ENCODE results near the gene CEBPA.

DNA sequence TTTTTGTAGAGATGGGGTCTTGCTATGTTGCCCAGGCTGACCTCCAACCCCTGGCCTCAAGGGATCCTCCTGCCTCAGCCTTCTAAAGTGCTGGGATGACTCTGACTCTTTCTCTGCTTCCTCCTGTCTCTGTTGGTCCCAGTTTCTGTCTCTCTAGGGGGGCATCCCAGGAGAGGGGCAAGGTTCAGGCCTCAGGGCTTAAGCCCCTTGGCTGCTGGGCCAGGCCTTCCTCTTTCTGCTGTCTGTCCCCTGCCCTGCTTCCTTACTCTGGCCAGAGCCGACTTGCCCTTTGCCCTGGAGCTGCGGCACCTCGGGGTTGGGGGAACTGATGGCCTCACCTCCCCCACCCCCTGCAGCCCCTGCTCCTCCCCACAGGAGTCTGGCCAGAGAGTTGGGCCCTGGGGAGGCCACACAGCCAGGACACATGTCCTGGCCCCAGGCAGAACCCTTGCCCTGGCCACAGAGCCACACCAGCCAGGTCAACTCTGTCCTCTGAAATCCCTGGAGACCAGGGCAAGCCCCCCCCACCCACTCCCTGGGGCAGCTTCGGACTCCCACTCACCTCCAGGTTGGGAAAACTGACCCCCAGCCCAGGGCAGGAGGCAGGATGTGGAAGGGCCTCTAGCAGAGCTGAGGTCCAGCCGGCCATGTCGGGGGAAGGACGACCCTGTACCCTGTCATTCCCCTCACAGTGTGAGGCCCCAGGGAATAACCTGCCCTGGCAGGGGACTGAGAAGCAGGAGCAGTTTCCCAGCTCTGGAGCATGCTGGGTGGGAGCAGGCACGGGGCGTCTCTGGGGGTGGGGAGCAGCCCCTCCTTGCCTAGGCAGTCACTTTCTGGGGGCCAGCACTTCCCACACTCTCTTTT lies 23.7 kb downstream of the CEBPA start:
- TF ChIP-seq POLR2A (IDR thresholded peaks at IDR 0.05) (no peak), CTCF (IDR thresholded peaks at IDR 0.05) (no peak)

All from ovary (tissue), 3 donors.